Dermis blood vessel endothelial cell (primary cell): ENCODE measurements around the gene NEDD8. TPM values are rescaled to one million over a fixed set of nuclear protein-coding genes. Genes with fewer than 3 reads are reported as not detected.

ENCODE experiments used
- DNase-seq: peaks from one replicate; pipeline ENCODE4 v3.0.0; 2010
- total RNA-seq: library from RNA; depleted of rRNA; stranded (reverse); fragments of >200 nt; gene quantifications from 2 replicates; pipeline ENCODE4 v1.2.3, GENCODE V29; 2014

NEDD8 gene
- total RNA-seq, 1 donor from 2014 or later: 197 TPM

- DNase-seq: peak; percentile 93
Observed at GRCh38 chr14:24195186-24196070, 36.7 kb downstream of the NEDD8 start, which contains the start of gene TM9SF1. TSS of gene TM9SF1 (minus strand) at chr14:24195441. CDS start at chr14:24195019, 422 bp downstream.

DNA sequence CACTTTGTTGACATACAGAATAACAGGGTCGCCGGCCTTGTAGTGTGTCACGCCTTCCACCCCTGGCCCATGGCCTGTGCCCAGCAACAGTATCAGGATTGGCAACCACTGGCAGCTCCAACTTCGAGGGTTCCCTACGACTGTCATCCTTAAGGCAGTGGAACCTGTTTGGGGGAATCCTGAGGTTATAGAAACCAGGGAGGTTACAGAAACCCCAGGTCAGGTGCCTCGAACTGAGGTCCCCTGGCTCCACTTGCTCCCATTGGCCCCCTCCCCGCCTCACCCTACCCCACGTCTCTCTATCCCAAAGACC, 37.3 kb downstream of the NEDD8 start:
- no peak for DNase-seq

DNA sequence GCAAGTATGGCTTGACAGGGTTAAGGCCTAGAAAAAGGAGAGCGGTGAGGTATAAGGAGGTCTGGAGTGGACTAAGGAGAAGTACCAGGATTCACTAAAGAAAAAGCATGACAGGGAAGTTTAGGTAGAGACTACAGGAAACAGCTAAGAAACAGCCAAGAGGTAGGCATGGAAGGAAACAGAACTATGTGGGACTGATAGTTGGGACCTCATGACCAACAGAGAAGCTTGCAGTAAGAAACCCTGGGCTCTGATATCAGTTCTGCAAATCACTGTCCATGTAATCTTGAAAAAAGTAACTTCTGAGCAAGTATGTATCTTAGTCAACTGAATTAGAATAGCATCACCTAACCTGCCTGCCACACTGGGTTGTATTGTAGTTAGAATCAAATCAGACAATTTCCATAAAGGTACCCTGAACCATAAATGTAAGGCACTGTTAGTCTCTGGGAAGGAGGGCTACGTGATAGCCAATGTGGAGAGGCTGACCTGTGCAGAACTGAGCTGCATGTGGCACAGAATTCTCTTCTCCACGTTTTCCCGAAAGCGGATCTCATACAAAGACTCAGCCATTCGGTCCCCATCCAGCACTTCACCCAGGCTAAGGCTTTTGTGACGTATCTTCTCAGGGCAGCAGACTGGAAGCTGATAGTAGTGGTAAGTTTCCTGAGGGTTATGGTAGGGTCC, 37.8 kb downstream of the NEDD8 start:
- DNase-seq: no peak

DNA sequence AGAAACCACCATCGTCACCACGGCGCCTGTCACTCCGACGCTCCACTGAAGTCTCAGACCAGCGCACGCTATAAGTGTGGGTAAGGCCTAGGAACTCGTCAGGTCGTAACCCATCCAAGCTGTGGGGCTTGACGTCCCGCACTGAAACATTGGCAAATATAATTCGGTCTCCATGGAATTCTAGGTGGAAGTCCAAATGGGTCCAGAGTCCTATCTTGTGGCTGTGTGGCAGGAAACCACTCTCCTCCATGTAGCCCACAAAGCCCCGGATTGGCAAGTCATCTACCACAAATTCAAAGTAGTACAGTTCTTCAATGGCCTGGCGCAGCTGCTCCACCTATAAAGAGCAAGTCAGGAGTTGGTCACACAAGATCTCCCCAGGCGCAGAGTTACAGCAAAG, 39.2 kb downstream of the NEDD8 start:
- no peak for DNase-seq

GRCh38 chr14:24190416-24190815, 41.8 kb downstream of the NEDD8 start:
- DNase-seq: no peak

- no peak for DNase-seq
Observed at GRCh38 chr14:24189460-24189859, 42.7 kb downstream of the NEDD8 start.

- DNase-seq: no peak
Observed at GRCh38 chr14:24189059-24189375, 43.1 kb downstream of the NEDD8 start.

- peak; percentile 99 for DNase-seq
Observed at GRCh38 chr14:24188251-24189058, 43.7 kb downstream of the NEDD8 start, which contains the start of gene IPO4. TSS of gene IPO4 (minus strand) at chr14:24188816. CDS start at chr14:24188787, 29 bp downstream.

DNA sequence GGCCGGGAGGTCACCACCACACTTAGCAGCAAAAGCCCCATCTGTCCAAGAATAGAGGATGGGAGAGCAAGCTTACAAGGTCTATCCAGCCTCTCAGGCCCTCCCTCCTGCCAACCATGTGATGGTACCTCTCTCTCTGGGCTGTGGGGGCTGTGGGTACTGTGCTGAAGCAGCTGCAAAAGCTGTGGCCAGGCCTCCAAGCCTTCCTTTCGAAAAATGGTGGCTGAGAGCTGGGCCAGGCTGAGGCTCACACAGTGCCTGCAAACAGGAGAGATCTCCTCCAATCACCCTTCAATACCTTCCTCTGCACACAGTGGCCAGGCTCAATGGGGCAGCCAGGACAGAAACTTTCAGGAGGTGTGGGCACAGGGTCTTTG, 44.6 kb downstream of the NEDD8 start:
- DNase-seq: no peak

DNA sequence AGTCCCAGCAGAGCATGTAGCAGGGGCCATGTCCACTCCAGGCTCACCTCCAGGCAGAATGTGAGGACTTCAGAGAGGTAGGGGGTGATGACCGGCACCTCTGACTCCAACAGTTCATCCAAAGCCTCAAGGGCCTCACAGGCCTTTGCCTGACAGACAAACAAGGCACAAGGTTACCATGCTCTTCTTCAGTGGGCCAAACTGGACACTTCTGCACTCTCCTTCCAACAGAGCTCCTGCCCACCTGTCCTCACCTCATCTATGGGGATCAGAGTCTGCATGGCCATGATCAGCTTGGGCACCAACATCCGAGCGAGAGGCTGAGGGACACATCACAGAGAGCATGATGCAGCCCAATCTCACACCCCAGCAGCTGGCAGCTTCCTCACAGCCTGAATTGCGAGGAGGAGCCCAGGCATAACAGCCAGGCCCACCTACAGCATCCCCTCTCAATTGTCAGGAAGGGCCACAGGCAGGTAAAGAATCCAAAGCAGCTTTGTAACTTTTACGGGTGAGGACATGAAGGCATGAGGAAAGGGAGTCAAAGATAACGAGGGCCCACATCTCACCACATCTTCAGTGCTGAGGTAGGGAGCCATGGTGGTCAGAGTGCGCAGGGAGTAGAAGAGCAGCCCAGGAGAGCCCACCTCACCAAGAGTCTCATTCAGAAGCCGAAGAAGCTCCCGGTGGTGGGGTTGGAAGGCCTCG, 45.2 kb downstream of the NEDD8 start:
- no peak for DNase-seq

- no peak for DNase-seq
Observed at GRCh38 chr14:24185741-24186140, 46.4 kb downstream of the NEDD8 start.

DNA sequence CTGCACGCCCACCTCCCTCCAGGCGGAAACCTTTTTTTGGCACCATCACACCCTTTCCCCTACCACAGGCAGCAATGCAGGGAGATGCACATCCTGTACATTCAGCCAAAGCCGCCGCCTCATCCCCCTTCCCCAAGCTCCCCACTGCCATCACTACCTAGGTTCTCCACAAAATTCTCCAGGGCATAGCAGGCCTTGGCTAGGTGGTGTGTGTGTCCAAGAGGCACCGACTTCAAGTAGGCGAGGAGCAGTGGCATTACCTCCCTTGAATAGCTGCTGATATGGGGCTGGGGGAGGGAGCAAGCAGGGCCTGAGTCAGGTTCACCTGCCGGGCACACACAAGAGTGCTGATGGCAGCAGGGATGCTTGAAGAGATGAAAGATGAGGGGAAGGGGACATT, 47.1 kb downstream of the NEDD8 start:
- DNase-seq: no peak

DNA sequence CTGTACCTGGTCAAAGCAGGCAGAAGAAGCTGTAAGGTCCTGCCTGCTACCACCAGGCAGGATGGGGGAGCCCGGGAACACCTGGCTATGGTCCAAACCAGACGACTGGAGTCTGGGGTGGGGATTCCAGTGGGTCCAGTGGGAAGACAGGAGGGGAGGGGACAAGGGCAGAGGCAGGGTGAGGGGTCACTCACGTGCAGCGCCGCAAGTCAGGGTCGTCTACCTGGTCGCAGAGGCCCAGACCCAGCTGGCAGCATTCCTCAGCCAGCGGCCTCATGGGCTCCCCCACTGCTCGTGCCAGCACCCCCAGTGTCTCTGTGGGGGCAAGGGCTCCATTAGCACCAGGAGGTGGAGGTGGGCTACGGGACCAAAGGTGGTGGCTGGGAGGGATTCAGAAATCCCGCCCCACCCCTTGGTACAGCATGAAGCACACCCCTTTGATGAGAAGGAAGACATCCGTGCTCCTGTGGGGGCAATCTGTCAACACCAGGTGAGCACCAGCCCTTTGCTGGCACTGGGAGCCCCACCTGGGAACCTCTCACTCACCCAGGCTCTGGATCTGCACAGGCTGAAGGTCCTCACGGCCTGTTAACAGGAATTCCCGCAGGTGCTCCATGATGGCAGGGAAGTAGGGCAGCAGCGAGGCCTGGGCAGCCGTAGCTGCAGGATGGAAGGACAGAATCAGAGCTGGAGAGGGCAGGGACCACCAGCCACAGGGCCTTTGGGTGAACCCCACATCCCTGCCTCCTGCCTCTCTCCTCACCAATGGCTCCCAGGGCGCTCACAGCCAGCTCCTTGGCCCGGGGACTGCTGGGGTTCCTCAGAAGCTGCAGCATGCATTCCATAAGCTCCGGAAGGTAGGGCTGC, 47.8 kb downstream of the NEDD8 start:
- DNase-seq: no peak

DNA sequence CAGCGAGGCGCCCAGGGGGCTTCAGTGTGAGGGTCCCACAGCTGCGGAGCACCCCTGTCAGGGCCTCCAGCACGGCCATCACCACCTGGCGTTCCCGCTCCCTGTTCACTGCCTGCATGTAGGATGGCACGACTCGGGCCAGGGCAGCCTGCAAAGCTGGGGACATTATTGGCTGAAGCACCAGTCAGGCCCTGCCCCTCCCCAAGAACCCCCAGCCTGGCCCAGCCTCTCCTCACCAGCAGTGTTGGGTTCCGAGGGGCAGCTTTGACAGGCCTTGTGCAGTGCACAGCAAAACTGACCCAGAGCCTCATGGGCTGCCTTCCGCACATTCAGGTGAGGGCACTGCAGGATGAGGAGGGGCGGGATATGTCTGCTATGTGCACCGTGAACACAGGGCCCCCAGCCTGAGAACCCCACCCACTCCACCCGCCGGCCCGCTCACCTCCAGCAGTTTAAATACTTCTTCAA, 49.1 kb downstream of the NEDD8 start:
- DNase-seq: no peak

DNA sequence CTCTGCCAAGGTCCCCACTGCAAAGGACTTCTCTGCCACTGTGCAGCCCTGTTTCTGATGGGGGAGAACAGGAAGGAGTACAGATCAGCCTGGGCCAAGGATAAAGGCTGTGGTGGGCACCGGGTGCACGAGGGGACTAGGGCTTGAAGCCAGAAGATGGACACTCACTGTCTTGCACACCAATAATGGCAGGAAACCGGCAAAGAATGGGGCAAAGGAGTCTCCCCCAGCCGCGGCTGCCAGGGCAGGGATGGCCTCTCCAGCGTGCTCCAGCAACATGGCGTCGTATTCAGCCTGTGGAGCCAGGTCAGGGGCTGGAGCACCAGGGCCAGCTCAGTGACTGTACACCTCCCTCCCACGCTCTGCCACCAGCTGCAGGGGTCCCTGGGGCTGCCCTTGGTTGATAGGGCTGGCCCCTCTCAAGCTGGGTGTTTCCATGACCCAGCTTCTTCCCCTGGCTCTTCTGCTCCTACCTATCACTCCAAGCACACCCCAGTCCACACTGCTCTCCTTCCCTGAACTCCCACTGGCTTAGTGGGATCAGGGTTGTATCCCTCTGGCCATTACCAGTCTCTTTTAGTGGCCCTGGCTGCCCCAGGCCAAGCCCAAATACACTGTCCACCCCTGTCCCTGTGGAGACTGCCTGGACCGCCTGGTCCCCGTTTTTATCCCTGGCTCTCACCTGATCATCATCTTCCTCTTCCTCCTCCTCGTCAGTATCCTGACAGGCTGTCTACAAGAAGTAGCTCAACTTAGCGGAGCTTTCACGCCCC, 49.9 kb downstream of the NEDD8 start:
- no peak for DNase-seq

GRCh38 chr14:24181371-24182077, 50.6 kb downstream of the NEDD8 start:
- no peak for DNase-seq

GRCh38 chr14:24179961-24180796, 52.0 kb downstream of the NEDD8 start:
- peak; percentile 73 for DNase-seq

- no peak for DNase-seq
Observed at GRCh38 chr14:24179294-24179960, 52.7 kb downstream of the NEDD8 start.
